GM23248 (cell line): ENCODE data around the gene JUN. TPM values are rescaled to one million over a fixed set of nuclear protein-coding genes. Genes with fewer than 3 reads are reported as not detected.

Experiments used
- DNase-seq: peaks from one replicate; pipeline ENCODE4 v3.0.0-alpha.2; 2015
- H2AFZ ChIP-seq: fragments of 200-600 bp; sonication (generic); 2 replicates; pipeline ENCODE4 v1.6.1; 2016; ENCODE audit warnings: antibody characterized with exemption
- H3F3A ChIP-seq: fragments of 200-600 bp; sonication (generic); 2 replicates; pipeline ENCODE4 v1.6.1; 2016; ENCODE audit warnings: mild to moderate bottlenecking, antibody characterized with exemption, mixed run types; ENCODE audit not compliant: insufficient read depth
- H3K27ac ChIP-seq: fragments of 200-600 bp; sonication (generic); 2 replicates; pipeline ENCODE4 v1.5.1; 2016; ENCODE audit warnings: mild to moderate bottlenecking
- H3K27me3 ChIP-seq: fragments of 200-600 bp; sonication (generic); replicated peaks from 2 replicates; pipeline ENCODE4 v1.6.1; 2016; ENCODE audit warnings: mild to moderate bottlenecking; ENCODE audit not compliant: insufficient read depth
- H3K36me3 ChIP-seq: fragments of 200-600 bp; sonication (generic); 2 replicates; pipeline ENCODE4 v1.6.1; 2016; ENCODE audit warnings: low read depth, mild to moderate bottlenecking
- H3K4me1 ChIP-seq: fragments of 200-600 bp; sonication (generic); 2 replicates; pipeline ENCODE4 v1.6.1; 2016; ENCODE audit warnings: mild to moderate bottlenecking; ENCODE audit not compliant: insufficient read depth
- H3K4me2 ChIP-seq: fragments of 200-600 bp; sonication (generic); one replicate; pipeline ENCODE4 v1.6.1; 2016; ENCODE audit warnings: mild to moderate bottlenecking; ENCODE audit not compliant: unreplicated experiment
- H3K4me3 ChIP-seq: fragments of 200-600 bp; sonication (generic); 2 replicates; pipeline ENCODE4 v1.5.1; 2016; ENCODE audit warnings: mild to moderate bottlenecking
- H3K79me2 ChIP-seq: fragments of 200-600 bp; sonication (generic); 2 replicates; pipeline ENCODE4 v1.6.1; 2016; ENCODE audit warnings: mild to moderate bottlenecking; ENCODE audit not compliant: insufficient read depth
- H3K9ac ChIP-seq: fragments of 200-600 bp; sonication (generic); 2 replicates; pipeline ENCODE4 v1.6.1; 2016; ENCODE audit warnings: mild to moderate bottlenecking
- H3K9me2 ChIP-seq: fragments of 200-600 bp; sonication (generic); 2 replicates; pipeline ENCODE4 v1.6.1; 2016; ENCODE audit warnings: mixed run types, mild to moderate bottlenecking, moderate library complexity; ENCODE audit not compliant: insufficient read depth
- H3K9me3 ChIP-seq: fragments of 200-600 bp; sonication (generic); one replicate; pipeline ENCODE4 v1.6.1; 2017; ENCODE audit warnings: low read depth
- H4K20me1 ChIP-seq: fragments of 200-600 bp; sonication (generic); 2 replicates; pipeline ENCODE4 v1.6.0; 2016; ENCODE audit not compliant: insufficient read depth
- EZH2 ChIP-seq: fragments of 200-600 bp; sonication (generic); IDR thresholded peaks from 2 replicates; pipeline ENCODE4 v1.6.1; 2018; ENCODE audit warnings: antibody characterized with exemption, mild to moderate bottlenecking; ENCODE audit not compliant: insufficient read depth, poor library complexity, severe bottlenecking
- EZH2phosphoT487 ChIP-seq: fragments of 200-600 bp; sonication (generic); IDR thresholded peaks from 2 replicates; pipeline ENCODE4 v1.6.1; 2018; ENCODE audit warnings: antibody characterized with exemption, moderate library complexity, mild to moderate bottlenecking, low read depth; ENCODE audit not compliant: insufficient read depth
- WGBS, 2 experiments: methylation state at CpG; one replicate each; pipeline ENCODE4 v1.1.6; 2015 to 2017; ENCODE audit warnings: low lambda C conversion rate in 2 of 2, low coverage in 1 of 2; ENCODE audit errors: missing lambda C conversion rate in 2 of 2; 5-methylcytosine and 5-hydroxymethylcytosine counted together
- in situ Hi-C: fragments of 300-500 bp; cut with MboI; formaldehyde crosslinking; loops from 2 replicates; pipeline ENCODE4 v1.15.0; 2020
- polyA plus RNA-seq: library from polyadenylated mRNA; unstranded; fragments of >200 nt; fragmentation: Nextera tagmentation; extraction: Ambion mirVana; gene quantifications from 2 replicates; pipeline ENCODE4 v1.2.1, GENCODE V29; 2016
- total RNA-seq: library from RNA; depleted of rRNA; stranded (reverse); fragments of >200 nt; shearing (Covaris generic); gene quantifications from 2 replicates; pipeline ENCODE4 v1.2.3, GENCODE V29; 2014

JUN gene
- total and polyA plus RNA-seq, 2 experiments from 2014 or later = 45.3 to 112 TPM

DNA sequence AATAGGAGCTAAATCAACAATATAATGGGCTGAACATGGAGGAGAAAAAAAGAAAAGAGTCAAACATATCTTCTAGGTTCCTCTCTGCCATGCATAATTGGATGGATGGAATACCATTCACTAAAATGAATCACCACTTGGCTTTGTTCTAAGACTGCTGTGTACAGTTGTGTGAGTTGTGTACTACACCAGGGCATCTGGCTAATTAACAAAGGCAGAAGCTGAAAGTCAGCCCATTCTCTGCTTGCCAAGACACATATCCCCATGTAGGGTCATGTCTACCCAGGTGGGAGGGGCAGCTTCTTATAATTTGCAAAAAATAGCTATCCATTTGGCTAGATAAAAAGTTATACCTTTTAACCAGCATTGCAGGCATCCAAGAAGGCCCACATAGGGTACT, 21.0 kb downstream of the JUN start:
- peak overlapping the region; percentile 45 for H3K9ac ChIP-seq
- in situ Hi-C loops = no loop called here
- no peaks in the 10 kb centered on the region for H3K9me3 ChIP-seq
- H3K4me3 ChIP-seq = peak overlapping the region; percentile 24; the same call in 1 of the 2 replicates
- peak overlapping the region; percentile 82 for H3K4me2 ChIP-seq
- DNase-seq = peak; percentile 72
- peaks cover 38% of the 10 kb centered on the region for H3K4me1 ChIP-seq
- TF ChIP-seq EZH2phosphoT487 (no peak), EZH2 (no peak)
- no peaks in the 10 kb centered on the region for H3K79me2 ChIP-seq
- H3K27ac ChIP-seq = peak overlapping the region; percentile 95
- no peak overlapping the region for H2AFZ ChIP-seq
- H3K9me2 ChIP-seq = no peaks in the 10 kb centered on the region
- no peaks in the 10 kb centered on the region for H4K20me1 ChIP-seq
- no peaks in the 10 kb centered on the region for H3K27me3 ChIP-seq
- H3K36me3 ChIP-seq = no peaks in the 10 kb centered on the region
- H3F3A ChIP-seq = peaks cover 39% of the 10 kb centered on the region

DNA sequence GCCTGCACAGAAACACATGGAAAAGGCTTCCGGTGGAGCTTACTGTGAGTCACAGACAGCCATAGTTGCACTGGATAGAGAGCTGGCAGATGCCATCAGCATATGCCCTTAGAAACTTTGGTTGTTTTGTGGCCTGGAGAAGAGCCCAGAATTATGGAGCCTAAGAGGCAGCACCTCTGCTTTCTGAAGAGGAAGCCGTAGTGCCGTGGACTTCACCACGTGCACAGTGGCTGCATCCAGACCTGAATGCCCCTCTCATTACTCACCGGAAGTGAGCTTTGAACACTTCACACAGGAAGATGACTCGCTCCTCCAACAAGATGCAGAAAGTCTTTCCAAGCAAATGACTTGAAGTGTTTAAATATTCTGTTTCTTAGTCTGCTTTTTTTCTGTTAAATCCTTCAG, 28.4 kb downstream of the JUN start:
- H3K27me3 ChIP-seq = no peaks in the 10 kb centered on the region
- peak; percentile 99 for DNase-seq
- H3K4me1 ChIP-seq = peaks cover 46% of the 10 kb centered on the region
- TF ChIP-seq EZH2phosphoT487 (no peak), EZH2 (no peak)
- WGBS, 2 experiments = 1% methylated on average over 6 of the region's 6 CpGs
- no peaks in the 10 kb centered on the region for H3K79me2 ChIP-seq
- peaks cover 56% of the 10 kb centered on the region for H3F3A ChIP-seq
- no peaks in the 10 kb centered on the region for H3K9me3 ChIP-seq
- H3K27ac ChIP-seq = peak overlapping the region; percentile 83
- H2AFZ ChIP-seq = peak overlapping the region; percentile 2; the same call in 1 of the 2 replicates
- in situ Hi-C loops = no loop called here
- no peaks in the 10 kb centered on the region for H3K9me2 ChIP-seq
- peak overlapping the region; percentile 30 for H3K4me2 ChIP-seq
- peak overlapping the region; percentile 35; the same call in 1 of the 2 replicates for H3K9ac ChIP-seq
- peak overlapping the region; percentile 25 for H3K4me3 ChIP-seq
- no peaks in the 10 kb centered on the region for H4K20me1 ChIP-seq
- no peaks in the 10 kb centered on the region for H3K36me3 ChIP-seq

DNA sequence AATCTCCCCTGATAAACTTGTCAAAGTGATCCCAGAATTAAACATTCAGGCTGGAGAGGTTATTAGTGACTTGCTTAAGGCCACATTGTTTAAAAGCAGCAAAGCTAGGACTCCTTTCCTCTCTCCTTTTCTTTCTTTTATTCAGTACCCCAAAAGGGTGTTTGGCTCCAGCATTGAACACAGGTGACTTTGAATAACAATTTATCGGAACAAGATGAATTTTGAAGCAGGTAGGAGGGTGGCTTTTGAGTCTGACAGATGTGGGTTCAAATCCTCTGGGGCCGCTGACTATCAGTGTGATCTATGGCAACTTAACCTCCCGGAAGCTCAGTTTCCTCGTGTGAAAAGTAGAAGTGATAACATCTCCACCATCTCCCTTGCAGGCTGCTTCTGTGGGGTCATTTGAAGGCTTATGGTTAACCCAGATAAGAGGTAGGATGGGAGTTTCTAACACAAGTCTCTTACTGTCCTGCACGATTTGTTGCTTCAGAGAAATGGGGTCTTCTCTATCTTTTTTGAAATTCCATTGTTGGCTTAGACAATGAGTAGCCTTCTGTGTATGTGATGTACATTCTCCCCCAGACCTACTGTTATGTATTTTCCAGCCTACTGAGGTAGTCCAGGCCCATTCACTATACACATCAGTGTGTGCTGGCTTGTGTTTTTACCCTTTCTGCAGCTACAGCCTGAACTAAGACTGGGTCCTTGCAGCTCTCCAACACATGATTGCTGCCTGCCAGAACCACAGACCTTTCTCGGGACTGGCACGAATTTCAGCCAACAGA, 29.0 kb downstream of the JUN start:
- WGBS, 2 experiments = 60% methylated on average over 7 of the region's 7 CpGs
- Histone ChIP-seq H3K9ac (peak overlapping the region; percentile 35; the same call in 1 of the 2 replicates), H3K36me3 (no peaks in the 10 kb centered on the region), H3K27me3 (no peaks in the 10 kb centered on the region), H3K9me3 (no peaks in the 10 kb centered on the region), H2AFZ (0 out of 2 replicates have a peak overlapping the region, but pooled peaks have one; percentile 2), H3K79me2 (no peaks in the 10 kb centered on the region), H4K20me1 (no peaks in the 10 kb centered on the region), H3K4me2 (peak overlapping the region; percentile 40), H3K4me3 (peak overlapping the region; percentile 5; the same call in 1 of the 2 replicates), H3K9me2 (no peaks in the 10 kb centered on the region), H3K4me1 (peaks cover 46% of the 10 kb centered on the region), H3F3A (peaks cover 56% of the 10 kb centered on the region), H3K27ac (peak overlapping the region; percentile 83)
- TF ChIP-seq EZH2 (no peak), EZH2phosphoT487 (no peak)
- in situ Hi-C loops = no loop called here
- DNase-seq = no peak

DNA sequence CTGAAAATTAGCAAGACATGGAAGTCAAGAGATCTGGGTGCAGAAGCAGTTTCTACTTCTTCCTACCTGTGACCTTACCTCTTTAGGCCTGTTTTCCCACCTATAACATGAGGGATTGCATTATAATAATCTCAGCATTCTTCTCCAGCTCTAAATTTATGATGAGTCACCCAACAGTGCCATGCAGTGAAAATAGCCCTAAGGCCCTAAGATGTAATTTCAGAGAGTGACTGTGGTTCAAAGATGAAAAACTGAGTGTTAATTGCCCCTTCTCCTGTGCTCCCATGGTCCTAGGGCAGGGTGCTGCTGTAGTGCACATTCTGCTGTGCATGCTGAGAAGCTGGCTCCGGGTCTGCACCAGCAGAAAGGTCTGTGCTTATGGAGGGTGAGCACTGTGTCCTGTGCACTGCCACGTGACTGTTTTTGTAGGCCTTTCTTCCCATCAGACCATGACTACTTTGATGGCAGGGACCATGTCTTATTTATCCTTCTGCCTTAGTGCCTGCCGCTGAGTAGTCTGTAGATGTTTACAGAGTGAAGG, 29.7 kb downstream of the JUN start:
- no peaks in the 10 kb centered on the region for H4K20me1 ChIP-seq
- no peak for TF ChIP-seq EZH2
- TF ChIP-seq EZH2phosphoT487 = no peak
- peaks cover 56% of the 10 kb centered on the region for H3F3A ChIP-seq
- peak; percentile 68 for DNase-seq
- H3K27ac ChIP-seq = peak overlapping the region; percentile 83
- no peak overlapping the region for H3K4me3 ChIP-seq
- H3K36me3 ChIP-seq = no peaks in the 10 kb centered on the region
- 0 out of 2 replicates have a peak overlapping the region, but pooled peaks have one; percentile 4 for H3K9ac ChIP-seq
- no peaks in the 10 kb centered on the region for H3K9me3 ChIP-seq
- in situ Hi-C loops = no loop called here
- H3K4me2 ChIP-seq = peak overlapping the region; percentile 28
- no peaks in the 10 kb centered on the region for H3K9me2 ChIP-seq
- H3K27me3 ChIP-seq = no peaks in the 10 kb centered on the region
- H3K79me2 ChIP-seq = no peaks in the 10 kb centered on the region
- no peak overlapping the region for H2AFZ ChIP-seq
- H3K4me1 ChIP-seq = peaks cover 46% of the 10 kb centered on the region
- 70 to 86% methylated on average over 3 of the region's 3 CpGs for WGBS, 2 experiments
